Measurements from ENCODE around the gene SYNE3. TPM values are rescaled to one million over a fixed set of nuclear protein-coding genes. Genes with fewer than 3 reads are reported as not detected.

The SYNE3 gene
- total RNA-seq, 2 donors from 2014 or later = 78.9 to 79.1 TPM

GRCh38 chr14:95547626-95548327, 31.3 kb upstream of the SYNE3 start:
- H3K4me3 Mint-ChIP-seq = no peak overlapping the region
- H3K4me1 Mint-ChIP-seq = peaks cover 4% of the 10 kb centered on the region
- no peak for ATAC-seq (replicated peaks)
- H3K36me3 Mint-ChIP-seq (ENCODE audit: low read depth) = peaks cover 16% of the 10 kb centered on the region
- no peaks in the 10 kb centered on the region for H3K9me3 Mint-ChIP-seq
- H3K27ac Mint-ChIP-seq = no peak overlapping the region
- H3K27me3 Mint-ChIP-seq = no peaks in the 10 kb centered on the region

DNA sequence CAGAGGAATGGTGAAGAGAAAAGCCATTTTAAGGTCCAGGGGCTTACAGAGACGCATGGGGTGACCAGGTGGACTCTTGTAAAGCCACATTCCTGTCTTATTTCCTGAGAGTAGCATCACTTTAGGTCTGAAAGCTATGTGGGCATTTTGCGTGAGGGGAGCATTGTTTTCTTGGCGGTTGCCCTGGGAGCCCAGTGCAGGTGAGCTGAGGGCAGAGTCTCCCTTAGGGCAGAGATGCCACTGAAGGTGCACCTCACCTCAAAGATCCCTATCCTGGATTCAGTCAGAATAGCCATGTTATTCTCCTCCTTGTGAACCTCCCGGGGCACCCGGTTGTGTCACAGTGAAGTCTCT, 30.8 kb upstream of the SYNE3 start:
- Mint-ChIP-seq H3K27ac (no peak overlapping the region), H3K9me3 (no peaks in the 10 kb centered on the region), H3K4me3 (no peak overlapping the region), H3K36me3 (ENCODE audit: low read depth) (peaks cover 16% of the 10 kb centered on the region), H3K27me3 (no peaks in the 10 kb centered on the region), H3K4me1 (peaks cover 4% of the 10 kb centered on the region)
- ATAC-seq (replicated peaks) = no peak

DNA sequence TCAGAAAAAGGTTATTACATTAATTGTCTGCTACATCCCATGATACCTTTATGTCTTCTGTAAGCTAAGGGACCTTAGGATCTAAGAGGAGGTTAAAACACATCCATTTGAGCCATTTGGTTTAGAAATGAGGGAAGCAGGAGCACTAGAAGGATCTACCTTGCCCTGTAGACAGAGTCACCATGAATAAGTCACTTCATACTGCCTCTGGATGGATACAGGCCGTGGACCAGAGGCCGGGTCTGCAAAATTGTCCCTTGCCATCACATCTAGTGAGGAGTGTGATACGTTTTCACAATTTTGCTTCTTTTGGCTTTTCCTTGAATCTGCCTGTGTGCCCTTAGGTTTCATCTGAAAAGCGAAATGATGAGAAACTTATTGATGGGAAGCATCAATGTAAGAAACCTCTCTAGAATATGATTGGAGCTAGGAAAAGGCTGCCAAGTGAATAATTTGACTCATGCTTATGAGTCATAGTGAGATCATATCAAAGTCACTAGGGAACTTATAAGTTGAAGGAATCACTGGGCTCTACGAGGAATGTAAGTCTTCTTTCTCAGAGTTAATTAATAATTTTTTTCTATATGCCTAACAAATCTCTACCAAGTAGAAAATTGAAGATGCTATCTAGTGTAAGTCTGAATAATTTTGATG, 29.2 kb upstream of the SYNE3 start:
- ATAC-seq (replicated peaks) = peak; percentile 66

GRCh38 chr14:95544588-95544987, 28.1 kb upstream of the SYNE3 start:
- Mint-ChIP-seq H3K4me3 (no peak overlapping the region), H3K27ac (no peak overlapping the region)

More for the DNA sequence above, 29.2 kb upstream of the SYNE3 start:
- Mint-ChIP-seq H3K36me3 (ENCODE audit: low read depth) (peaks cover 16% of the 10 kb centered on the region), H3K27me3 (no peaks in the 10 kb centered on the region), H3K4me3 (no peak overlapping the region), H3K9me3 (no peaks in the 10 kb centered on the region), H3K27ac (no peak overlapping the region), H3K4me1 (peaks cover 4% of the 10 kb centered on the region)

GRCh38 chr14:95543021-95543420, 26.6 kb upstream of the SYNE3 start:
- Mint-ChIP-seq H3K4me1 (peaks cover 5% of the 10 kb centered on the region), H3K27me3 (no peaks in the 10 kb centered on the region), H3K4me3 (no peak overlapping the region), H3K27ac (no peak overlapping the region), H3K36me3 (ENCODE audit: low read depth) (peaks cover 16% of the 10 kb centered on the region), H3K9me3 (no peaks in the 10 kb centered on the region)
- no peak for ATAC-seq (replicated peaks)

More at GRCh38 chr14:95544588-95544987, 28.1 kb upstream of the SYNE3 start:
- Mint-ChIP-seq H3K27me3 (no peaks in the 10 kb centered on the region), H3K4me1 (peaks cover 4% of the 10 kb centered on the region), H3K36me3 (ENCODE audit: low read depth) (peaks cover 16% of the 10 kb centered on the region), H3K9me3 (no peaks in the 10 kb centered on the region)
- ATAC-seq (replicated peaks) = no peak

DNA sequence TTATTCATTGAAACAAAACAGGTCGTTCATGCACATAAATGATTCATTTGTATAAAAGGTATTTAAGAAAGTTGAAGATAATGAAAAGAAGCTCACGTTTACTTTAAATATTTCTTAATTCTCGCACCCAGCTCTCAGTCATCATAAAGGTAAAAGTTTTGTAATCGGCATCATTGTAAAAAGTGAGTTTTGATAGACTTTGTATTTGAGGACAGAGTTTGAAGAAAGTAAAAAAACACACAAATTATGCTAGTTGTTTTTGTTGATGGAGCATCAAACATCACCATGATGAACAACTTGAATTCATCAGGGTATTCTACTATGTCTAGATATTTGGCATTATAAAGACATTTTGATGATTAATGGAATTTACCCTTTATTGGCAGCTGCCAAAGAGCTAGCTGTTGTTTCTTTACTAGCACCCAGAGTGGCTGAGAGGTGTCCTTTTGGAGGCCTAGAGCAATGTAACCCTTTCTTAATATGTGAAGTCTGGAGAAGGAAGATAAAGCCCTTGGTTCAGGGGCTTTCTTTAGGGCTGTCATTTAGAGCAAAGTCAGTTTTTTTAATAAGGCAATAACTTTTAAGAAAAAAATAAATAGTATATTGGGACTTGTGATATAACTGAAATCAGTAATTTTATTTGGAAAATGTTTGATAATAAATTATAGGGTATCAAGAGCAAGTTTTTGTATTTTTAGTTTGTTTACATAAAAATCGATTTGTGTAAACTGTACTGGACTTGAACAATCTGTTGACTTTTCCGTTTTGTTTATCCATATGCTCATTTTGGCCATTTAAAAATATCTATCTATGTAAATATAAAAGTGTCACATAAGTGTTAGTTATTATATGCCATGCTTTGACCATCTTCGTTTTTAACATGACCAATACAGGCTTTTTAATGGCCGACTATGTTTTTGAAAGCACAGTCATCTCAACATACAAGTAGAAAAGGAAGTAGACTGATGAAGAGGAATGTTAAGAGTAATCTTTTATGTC, 25.8 kb upstream of the SYNE3 start:
- no peak for ATAC-seq (replicated peaks)
- H3K36me3 Mint-ChIP-seq (ENCODE audit: low read depth) = peaks cover 16% of the 10 kb centered on the region
- peaks cover 5% of the 10 kb centered on the region for H3K4me1 Mint-ChIP-seq
- H3K4me3 Mint-ChIP-seq = no peak overlapping the region
- H3K27me3 Mint-ChIP-seq = no peaks in the 10 kb centered on the region
- H3K27ac Mint-ChIP-seq = no peak overlapping the region
- H3K9me3 Mint-ChIP-seq = no peaks in the 10 kb centered on the region

GRCh38 chr14:95541346-95541745, 24.9 kb upstream of the SYNE3 start:
- H3K27ac Mint-ChIP-seq = no peak overlapping the region
- H3K36me3 Mint-ChIP-seq (ENCODE audit: low read depth) = peaks cover 16% of the 10 kb centered on the region
- no peaks in the 10 kb centered on the region for H3K9me3 Mint-ChIP-seq
- ATAC-seq (replicated peaks) = no peak
- peaks cover 12% of the 10 kb centered on the region for H3K4me1 Mint-ChIP-seq
- no peaks in the 10 kb centered on the region for H3K27me3 Mint-ChIP-seq
- H3K4me3 Mint-ChIP-seq = no peak overlapping the region

GRCh38 chr14:95540236-95540855, 23.9 kb upstream of the SYNE3 start:
- no peak overlapping the region for H3K4me3 Mint-ChIP-seq
- H3K27me3 Mint-ChIP-seq = no peaks in the 10 kb centered on the region
- peaks cover 22% of the 10 kb centered on the region for H3K4me1 Mint-ChIP-seq
- peaks cover 16% of the 10 kb centered on the region for H3K36me3 Mint-ChIP-seq (ENCODE audit: low read depth)
- H3K9me3 Mint-ChIP-seq = no peaks in the 10 kb centered on the region
- no peak for ATAC-seq (replicated peaks)
- no peak overlapping the region for H3K27ac Mint-ChIP-seq

DNA sequence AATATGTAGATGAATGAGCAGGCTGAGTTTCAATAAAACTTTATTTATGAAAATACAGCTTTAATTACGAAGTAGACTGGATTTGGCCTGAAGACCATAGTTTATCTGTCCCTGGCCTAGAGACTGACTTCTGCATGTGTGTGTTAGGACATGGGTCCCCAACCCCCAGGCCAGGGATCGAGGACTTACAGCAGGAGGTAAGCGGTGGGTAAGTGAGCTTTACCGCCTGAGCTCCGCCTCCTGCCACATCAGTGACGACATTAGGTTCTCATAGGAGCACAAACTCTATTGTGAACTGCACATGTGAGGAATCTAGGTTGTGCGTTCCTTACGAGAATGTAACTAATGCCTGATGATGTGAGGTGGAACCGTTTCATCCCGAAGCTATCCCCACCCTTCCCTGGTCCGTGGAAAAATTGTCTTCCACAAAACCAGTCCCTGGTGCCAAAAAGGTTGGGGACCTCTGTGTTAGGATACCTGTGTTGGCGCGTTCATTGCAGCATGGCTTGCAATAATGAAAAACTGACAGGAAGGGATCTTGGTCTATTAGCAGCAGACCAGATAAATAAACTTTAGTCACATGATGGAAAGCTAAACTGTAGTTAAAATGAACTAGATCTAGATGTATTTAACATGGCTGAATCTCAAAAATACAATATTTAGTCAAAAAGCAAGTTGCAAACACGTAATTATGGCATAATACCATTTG, 22.5 kb upstream of the SYNE3 start:
- peaks cover 6% of the 10 kb centered on the region for H3K36me3 Mint-ChIP-seq (ENCODE audit: low read depth)
- no peak overlapping the region for H3K4me3 Mint-ChIP-seq
- H3K4me1 Mint-ChIP-seq = peaks cover 22% of the 10 kb centered on the region
- no peak for ATAC-seq (replicated peaks)
- no peaks in the 10 kb centered on the region for H3K9me3 Mint-ChIP-seq
- no peak overlapping the region for H3K27ac Mint-ChIP-seq
- H3K27me3 Mint-ChIP-seq = no peaks in the 10 kb centered on the region

DNA sequence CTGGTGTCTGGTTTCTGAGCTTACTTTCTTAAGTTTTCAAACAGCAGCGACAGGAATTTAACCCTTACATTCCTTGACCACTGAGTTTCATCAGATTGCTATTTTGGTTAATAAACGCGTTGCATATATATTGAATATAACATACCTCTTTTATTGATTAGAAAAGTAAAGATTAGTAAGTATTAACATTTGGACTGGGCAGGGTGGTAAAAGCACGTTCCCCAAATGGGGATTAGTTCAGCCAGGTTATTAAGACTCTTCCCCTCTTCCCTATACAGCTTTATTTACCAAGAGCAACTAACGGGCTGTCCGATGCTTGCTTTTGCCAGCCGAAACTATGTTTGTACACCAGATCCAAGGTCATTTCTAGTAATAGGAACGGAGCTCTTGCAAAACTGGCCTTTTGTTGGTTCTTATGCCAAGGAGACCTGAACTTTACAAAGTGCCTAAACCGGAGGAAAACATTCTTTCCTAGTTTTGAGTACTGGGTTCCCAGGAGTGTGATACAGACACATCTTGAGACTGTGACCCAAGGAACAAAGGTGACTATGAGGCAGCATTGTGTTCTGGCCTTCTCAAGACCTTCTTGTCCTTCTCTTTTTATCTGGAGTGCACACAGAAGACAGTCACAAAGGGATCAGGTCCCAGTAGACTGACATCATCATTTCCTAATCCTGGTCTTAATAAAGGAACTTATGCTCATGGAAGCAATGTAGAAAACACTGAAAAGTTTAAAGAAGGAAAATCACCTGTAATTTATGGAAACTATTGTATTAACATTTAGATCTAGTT, 21.0 kb upstream of the SYNE3 start:
- no peak for ATAC-seq (replicated peaks)
- Mint-ChIP-seq H3K9me3 (no peaks in the 10 kb centered on the region), H3K4me1 (peaks cover 25% of the 10 kb centered on the region), H3K36me3 (ENCODE audit: low read depth) (peaks cover 16% of the 10 kb centered on the region), H3K27ac (no peak overlapping the region), H3K4me3 (peak overlapping the region; percentile 97), H3K27me3 (no peaks in the 10 kb centered on the region)

GRCh38 chr14:95536671-95537070, 20.2 kb upstream of the SYNE3 start:
- Mint-ChIP-seq H3K36me3 (ENCODE audit: low read depth) (peaks cover 24% of the 10 kb centered on the region), H3K4me3 (peak overlapping the region; percentile 97), H3K4me1 (peaks cover 34% of the 10 kb centered on the region), H3K9me3 (no peaks in the 10 kb centered on the region), H3K27ac (no peak overlapping the region), H3K27me3 (no peaks in the 10 kb centered on the region)
- ATAC-seq (replicated peaks) = no peak

- no peaks in the 10 kb centered on the region for H3K9me3 Mint-ChIP-seq
- ATAC-seq (replicated peaks) = no peak
- no peaks in the 10 kb centered on the region for H3K27me3 Mint-ChIP-seq
- peak overlapping the region; percentile 97 for H3K4me3 Mint-ChIP-seq
- peak overlapping the region; percentile 94 for H3K27ac Mint-ChIP-seq
- H3K4me1 Mint-ChIP-seq = peaks cover 39% of the 10 kb centered on the region
- peaks cover 29% of the 10 kb centered on the region for H3K36me3 Mint-ChIP-seq (ENCODE audit: low read depth)
Observed at GRCh38 chr14:95536036-95536593, 19.7 kb upstream of the SYNE3 start.
